K562 (cell line): ENCODE results near the gene ARID4B. TPM values are rescaled to one million over a fixed set of nuclear protein-coding genes. Genes with fewer than 3 reads are reported as not detected.

Experiments
- COPS2 ChIP-seq: fragments of 450-650 bp; conservative IDR thresholded peaks from 2 replicates; pipeline ENCODE4 v1.6.1; 2016; ENCODE audit warnings: mild to moderate bottlenecking, moderate library complexity
- CREBBP ChIP-seq: IDR thresholded peaks from one replicate; pipeline ENCODE4 v1.6.1; 2012; ENCODE audit warnings: low read depth, mild to moderate bottlenecking, control low read depth, inconsistent platforms, low read length
- DDX20 ChIP-seq: fragments of 450-650 bp; IDR thresholded peaks from 2 replicates; pipeline ENCODE4 v1.6.1; 2016; ENCODE audit warnings: missing genetic modification characterization, low read depth, mild to moderate bottlenecking, missing compliant biosample characterization, moderate library complexity
- ETV1 ChIP-seq: fragments of 450-650 bp; conservative IDR thresholded peaks from 2 replicates; pipeline ENCODE4 v1.6.1; 2016; ENCODE audit warnings: missing genetic modification characterization, control low read depth, low read depth, missing compliant biosample characterization
- HDAC2 ChIP-seq: fragments of 450-650 bp; IDR thresholded peaks from 2 replicates; pipeline ENCODE4 v1.6.1; 2016; ENCODE audit warnings: mild to moderate bottlenecking
- MAFK ChIP-seq: IDR thresholded peaks from 2 replicates; pipeline ENCODE4 v1.6.1; 2011; ENCODE audit warnings: low read length, improper control_type of control experiment
- MYNN ChIP-seq, 2 experiments: sonication (generic); formaldehyde crosslinking in 1 of 2; IDR thresholded peaks; 2 replicates each; pipeline versions ENCODE4 v1.5.0 to v1.6.1; 2016 to 2020; ENCODE audit warnings: antibody characterized with exemption in 1 of 2, missing genetic modification reagents in 1 of 2
- NCOA6 ChIP-seq: fragments of 450-650 bp; IDR thresholded peaks from 2 replicates; pipeline ENCODE4 v1.6.1; 2017; ENCODE audit warnings: mild to moderate bottlenecking
- NRF1 ChIP-seq, 2 experiments: fragments of 450-650 bp; IDR thresholded peaks in 1 of 2; conservative IDR thresholded peaks in 1 of 2; 2 replicates each; pipeline ENCODE4 v1.6.1; 2014; ENCODE audit warnings: mild to moderate bottlenecking in 2 of 2
- PML ChIP-seq: IDR thresholded peaks from 2 replicates; pipeline ENCODE4 v1.6.1; 2012; ENCODE audit warnings: low read length, inconsistent platforms
- RBM15 ChIP-seq: fragments of 200-400 bp; formaldehyde crosslinking; IDR thresholded peaks from 2 replicates; pipeline ENCODE4 v1.6.1; 2018; ENCODE audit warnings: mild to moderate bottlenecking, low read length, moderate library complexity; ENCODE audit not compliant: insufficient read depth
- RBM34 ChIP-seq: fragments of 200-400 bp; formaldehyde crosslinking; IDR thresholded peaks from 2 replicates; pipeline ENCODE4 v1.6.1; 2018; ENCODE audit warnings: low read length, borderline replicate concordance; ENCODE audit not compliant: insufficient read depth
- ZNF212 ChIP-seq: fragments of 450-650 bp; formaldehyde crosslinking; IDR thresholded peaks from 2 replicates; pipeline ENCODE4 v1.4.0; 2020; ENCODE audit warnings: mild to moderate bottlenecking
- ZNF384 ChIP-seq: IDR thresholded peaks from 2 replicates; pipeline ENCODE4 v1.6.1; 2012; ENCODE audit warnings: low read depth, low read length, improper control_type of control experiment
- ZNF76 ChIP-seq: fragments of 250-450 bp; sonication (Bioruptor Pico); IDR thresholded peaks from 2 replicates; pipeline ENCODE4 v1.4.0; 2020; ENCODE audit warnings: mild to moderate bottlenecking, moderate library complexity, borderline replicate concordance
- ZZZ3 ChIP-seq: fragments of 450-650 bp; IDR thresholded peaks from 2 replicates; pipeline ENCODE4 v1.6.1; 2016; ENCODE audit warnings: antibody characterized with exemption, mild to moderate bottlenecking, moderate library complexity
- polyA plus RNA-seq, 8 experiments: library from polyadenylated mRNA; depleted of rRNA in 4 of 8; stranded (reverse) in 5 of 8; unstranded in 3 of 8; fragments of >200 nt; fragmentation: Nextera tagmentation in 2 of 8; fragmentation: Illumina TruSeq in 1 of 8; extraction: Ambion mirVana in 2 of 8; extraction: Trizol in 1 of 8; gene quantifications; 2 replicates each; pipeline versions ENCODE4 v1.2.1 to v1.2.3, GENCODE V29; 2011 to 2014; ENCODE audit warnings: inconsistent platforms in 1 of 8, missing spikeins in 1 of 8
- total RNA-seq, 7 experiments: library from RNA; depleted of rRNA in 6 of 7; stranded (reverse); fragments of >200 nt in 6 of 7; fragmentation: Illumina TruSeq in 2 of 7; extraction: Trizol in 2 of 7; gene quantifications; 2 replicates each; pipeline versions ENCODE4 v1.2.1 to v1.2.3, GENCODE V29; 2011 to 2021; ENCODE audit warnings: low replicate concordance in 1 of 7
- TF ChIP-seq, protein P1 (sequence below): fragments of 450-650 bp; IDR thresholded peaks from 2 replicates; pipeline ENCODE4 v1.6.1; 2016
- TF ChIP-seq, protein P2 (sequence below): sonication (generic); formaldehyde crosslinking; IDR thresholded peaks from 2 replicates; pipeline ENCODE4 v1.4.0; 2020; ENCODE audit warnings: mild to moderate bottlenecking, missing genetic modification reagents
- TF ChIP-seq, protein P3 (sequence below): fragments of 450-650 bp; formaldehyde crosslinking; IDR thresholded peaks from 2 replicates; pipeline ENCODE4 v1.4.0; 2022; ENCODE audit warnings: mild to moderate bottlenecking, moderate library complexity
- TF ChIP-seq, protein P4 (sequence below): IDR thresholded peaks from 2 replicates; pipeline ENCODE4 v1.6.1; 2011; ENCODE audit not compliant: insufficient read length; ENCODE audit errors: extremely low read depth
- TF ChIP-seq, protein P5 (sequence below): fragments of 250-450 bp; sonication (Bioruptor Pico); IDR thresholded peaks from 2 replicates; pipeline ENCODE4 v1.4.0; 2020; ENCODE audit warnings: borderline replicate concordance

Gene ARID4B
- total and polyA plus RNA-seq, 9 of the 15 experiments (the other 6 are each of a cell fraction or from before 2014, with no cell fraction given): 8.4 to 38.9 (median 18.5) TPM

DNA sequence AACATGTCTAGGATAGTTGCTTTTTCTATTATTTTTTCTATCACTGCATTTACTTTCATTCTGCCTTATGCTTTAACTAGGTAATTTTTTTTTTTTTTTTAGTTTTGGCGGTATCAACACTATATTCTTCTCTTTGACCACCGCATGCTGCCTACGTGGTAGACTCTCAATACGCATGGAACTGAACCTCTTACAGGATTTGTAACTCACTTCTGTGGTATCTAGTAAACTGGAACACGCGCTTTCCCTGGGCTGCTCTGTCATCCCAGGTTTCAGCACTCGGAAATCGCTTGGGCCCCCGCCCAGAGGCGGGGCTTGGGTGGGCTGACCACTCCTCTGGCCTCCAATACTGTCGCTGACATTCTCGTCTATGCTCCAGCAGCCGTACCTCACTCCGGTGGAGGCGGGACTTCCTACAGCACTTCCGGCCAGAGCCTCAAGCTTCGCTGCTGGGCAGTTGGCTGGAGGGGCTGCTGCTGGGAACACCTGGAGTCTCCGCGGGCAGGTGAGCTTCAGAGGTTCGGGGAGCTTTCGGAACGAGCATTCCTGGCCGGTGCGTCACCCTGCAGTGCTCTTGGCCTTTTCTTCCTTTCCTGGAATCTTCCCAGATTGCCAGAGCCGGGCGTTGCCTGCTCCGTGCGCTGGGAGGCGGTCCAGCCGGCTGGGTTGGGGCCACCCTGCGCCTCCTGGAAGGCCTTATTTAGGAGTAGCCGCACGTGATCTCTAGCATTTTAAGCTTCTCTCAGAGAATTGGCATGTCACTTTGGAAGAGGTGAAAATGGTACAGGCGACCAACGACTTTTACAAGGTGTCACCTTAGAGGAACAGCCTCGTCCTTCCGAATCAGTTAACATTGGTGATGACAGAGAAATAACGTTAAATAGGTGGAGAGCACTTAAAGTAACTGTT is 39.3 kb upstream of the ARID4B start, which contains the start of gene TBCE (continued):
- TF ChIP-seq, protein P1, sequence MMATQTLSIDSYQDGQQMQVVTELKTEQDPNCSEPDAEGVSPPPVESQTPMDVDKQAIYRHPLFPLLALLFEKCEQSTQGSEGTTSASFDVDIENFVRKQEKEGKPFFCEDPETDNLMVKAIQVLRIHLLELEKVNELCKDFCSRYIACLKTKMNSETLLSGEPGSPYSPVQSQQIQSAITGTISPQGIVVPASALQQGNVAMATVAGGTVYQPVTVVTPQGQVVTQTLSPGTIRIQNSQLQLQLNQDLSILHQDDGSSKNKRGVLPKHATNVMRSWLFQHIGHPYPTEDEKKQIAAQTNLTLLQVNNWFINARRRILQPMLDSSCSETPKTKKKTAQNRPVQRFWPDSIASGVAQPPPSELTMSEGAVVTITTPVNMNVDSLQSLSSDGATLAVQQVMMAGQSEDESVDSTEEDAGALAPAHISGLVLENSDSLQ: peak; percentile 95
- TF ChIP-seq ZNF384: peak; percentile 29; the same call in 1 of the 2 replicates
- TF ChIP-seq, protein P2, sequence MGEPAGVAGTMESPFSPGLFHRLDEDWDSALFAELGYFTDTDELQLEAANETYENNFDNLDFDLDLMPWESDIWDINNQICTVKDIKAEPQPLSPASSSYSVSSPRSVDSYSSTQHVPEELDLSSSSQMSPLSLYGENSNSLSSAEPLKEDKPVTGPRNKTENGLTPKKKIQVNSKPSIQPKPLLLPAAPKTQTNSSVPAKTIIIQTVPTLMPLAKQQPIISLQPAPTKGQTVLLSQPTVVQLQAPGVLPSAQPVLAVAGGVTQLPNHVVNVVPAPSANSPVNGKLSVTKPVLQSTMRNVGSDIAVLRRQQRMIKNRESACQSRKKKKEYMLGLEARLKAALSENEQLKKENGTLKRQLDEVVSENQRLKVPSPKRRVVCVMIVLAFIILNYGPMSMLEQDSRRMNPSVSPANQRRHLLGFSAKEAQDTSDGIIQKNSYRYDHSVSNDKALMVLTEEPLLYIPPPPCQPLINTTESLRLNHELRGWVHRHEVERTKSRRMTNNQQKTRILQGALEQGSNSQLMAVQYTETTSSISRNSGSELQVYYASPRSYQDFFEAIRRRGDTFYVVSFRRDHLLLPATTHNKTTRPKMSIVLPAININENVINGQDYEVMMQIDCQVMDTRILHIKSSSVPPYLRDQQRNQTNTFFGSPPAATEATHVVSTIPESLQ (CRISPR knock-in tag): peak; percentile 92
- peak; percentile 80 to 85 for TF ChIP-seq NRF1 (conservative IDR thresholded peaks at IDR 0.05 in 1 of 2, IDR thresholded peaks at IDR 0.05 in 1 of 2)
- TF ChIP-seq, protein P3, sequence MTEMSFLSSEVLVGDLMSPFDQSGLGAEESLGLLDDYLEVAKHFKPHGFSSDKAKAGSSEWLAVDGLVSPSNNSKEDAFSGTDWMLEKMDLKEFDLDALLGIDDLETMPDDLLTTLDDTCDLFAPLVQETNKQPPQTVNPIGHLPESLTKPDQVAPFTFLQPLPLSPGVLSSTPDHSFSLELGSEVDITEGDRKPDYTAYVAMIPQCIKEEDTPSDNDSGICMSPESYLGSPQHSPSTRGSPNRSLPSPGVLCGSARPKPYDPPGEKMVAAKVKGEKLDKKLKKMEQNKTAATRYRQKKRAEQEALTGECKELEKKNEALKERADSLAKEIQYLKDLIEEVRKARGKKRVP (CRISPR knock-in tag): no peak
- TF ChIP-seq MYNN (IDR thresholded peaks at IDR 0.05): no peak
- no peak for TF ChIP-seq MYNN (CRISPR knock-in tag; IDR thresholded peaks at IDR 0.05)
- no peak for TF ChIP-seq RBM34
- no peak for TF ChIP-seq ZZZ3
- peak; percentile 73; the same call in 1 of the 2 replicates for TF ChIP-seq HDAC2
- TF ChIP-seq COPS2: no peak
- no peak for TF ChIP-seq NCOA6
- TF ChIP-seq RBM15: no peak
- no peak for TF ChIP-seq DDX20 (tag)
- TF ChIP-seq, protein P4, sequence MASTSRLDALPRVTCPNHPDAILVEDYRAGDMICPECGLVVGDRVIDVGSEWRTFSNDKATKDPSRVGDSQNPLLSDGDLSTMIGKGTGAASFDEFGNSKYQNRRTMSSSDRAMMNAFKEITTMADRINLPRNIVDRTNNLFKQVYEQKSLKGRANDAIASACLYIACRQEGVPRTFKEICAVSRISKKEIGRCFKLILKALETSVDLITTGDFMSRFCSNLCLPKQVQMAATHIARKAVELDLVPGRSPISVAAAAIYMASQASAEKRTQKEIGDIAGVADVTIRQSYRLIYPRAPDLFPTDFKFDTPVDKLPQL: no peak
- TF ChIP-seq MAFK: peak; percentile 56; the same call in 1 of the 2 replicates
- TF ChIP-seq ZNF212: no peak
- TF ChIP-seq, protein P5, sequence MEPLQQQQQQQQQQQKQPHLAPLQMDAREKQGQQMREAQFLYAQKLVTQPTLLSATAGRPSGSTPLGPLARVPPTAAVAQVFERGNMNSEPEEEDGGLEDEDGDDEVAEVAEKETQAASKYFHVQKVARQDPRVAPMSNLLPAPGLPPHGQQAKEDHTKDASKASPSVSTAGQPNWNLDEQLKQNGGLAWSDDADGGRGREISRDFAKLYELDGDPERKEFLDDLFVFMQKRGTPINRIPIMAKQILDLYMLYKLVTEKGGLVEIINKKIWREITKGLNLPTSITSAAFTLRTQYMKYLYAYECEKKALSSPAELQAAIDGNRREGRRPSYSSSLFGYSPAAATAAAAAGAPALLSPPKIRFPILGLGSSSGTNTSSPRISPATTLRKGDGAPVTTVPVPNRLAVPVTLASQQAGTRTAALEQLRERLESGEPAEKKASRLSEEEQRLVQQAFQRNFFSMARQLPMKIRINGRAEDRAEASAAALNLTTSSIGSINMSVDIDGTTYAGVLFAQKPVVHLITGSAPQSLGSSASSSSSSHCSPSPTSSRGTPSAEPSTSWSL (CRISPR knock-in tag): no peak
- no peak for TF ChIP-seq ZNF76 (CRISPR knock-in tag)
- no peak for TF ChIP-seq CREBBP
- TF ChIP-seq ETV1 (tag): 0 out of 2 replicates have a peak, but pooled peaks have one; percentile 20
- peak; percentile 91; the same call in 1 of the 2 replicates for TF ChIP-seq PML
